Osteocyte (in vitro differentiated cells): Measurements from ENCODE around the gene SH3PXD2B. TPM values are rescaled to one million over a fixed set of nuclear protein-coding genes. Genes with fewer than 3 reads are reported as not detected.
"Not testable (repeated sequence)": the region's sequence is repeated elsewhere in the genome, so short reads cannot be mapped to it uniquely, and the experiment has no call there.

Source experiments
- DNase-seq: peaks from one replicate; pipeline ENCODE4 v3.0.0; 2021; ENCODE audit warnings: mixed read lengths; ENCODE audit not compliant: unreplicated experiment; ENCODE audit errors: extremely low spot score
- H3K27ac Mint-ChIP-seq: one replicate; pipeline ENCODE4 v1.8.0; 2021; ENCODE audit warnings: mild to moderate bottlenecking, mixed read lengths; ENCODE audit not compliant: unreplicated experiment
- H3K27me3 Mint-ChIP-seq: one replicate; pipeline ENCODE4 v1.8.0; 2021; ENCODE audit warnings: mixed read lengths; ENCODE audit not compliant: unreplicated experiment
- H3K36me3 Mint-ChIP-seq: one replicate; pipeline ENCODE4 v1.8.0; 2021; ENCODE audit warnings: mixed read lengths; ENCODE audit not compliant: unreplicated experiment
- H3K4me1 Mint-ChIP-seq: one replicate; pipeline ENCODE4 v1.8.0; 2021; ENCODE audit warnings: mixed read lengths; ENCODE audit not compliant: unreplicated experiment
- H3K4me3 Mint-ChIP-seq: one replicate; pipeline ENCODE4 v1.8.0; 2021; ENCODE audit warnings: mild to moderate bottlenecking, moderate library complexity, mixed read lengths; ENCODE audit not compliant: unreplicated experiment
- H3K9me3 Mint-ChIP-seq: one replicate; pipeline ENCODE4 v1.8.0; 2021; ENCODE audit warnings: mixed read lengths; ENCODE audit not compliant: unreplicated experiment
- total RNA-seq: library from RNA; stranded (reverse); gene quantifications from 2 replicates; pipeline ENCODE4 v1.2.1, GENCODE V29; 2021
- TF ChIP-seq, protein P1 (sequence below): fragments of 200-600 bp; sonication (generic); IDR thresholded peaks from 2 replicates; pipeline ENCODE4 v1.5.0; 2021; ENCODE audit warnings: antibody characterized with exemption, mild to moderate bottlenecking, moderate library complexity

SH3PXD2B gene
- total RNA-seq, 1 donor from 2014 or later: 114 TPM

DNA sequence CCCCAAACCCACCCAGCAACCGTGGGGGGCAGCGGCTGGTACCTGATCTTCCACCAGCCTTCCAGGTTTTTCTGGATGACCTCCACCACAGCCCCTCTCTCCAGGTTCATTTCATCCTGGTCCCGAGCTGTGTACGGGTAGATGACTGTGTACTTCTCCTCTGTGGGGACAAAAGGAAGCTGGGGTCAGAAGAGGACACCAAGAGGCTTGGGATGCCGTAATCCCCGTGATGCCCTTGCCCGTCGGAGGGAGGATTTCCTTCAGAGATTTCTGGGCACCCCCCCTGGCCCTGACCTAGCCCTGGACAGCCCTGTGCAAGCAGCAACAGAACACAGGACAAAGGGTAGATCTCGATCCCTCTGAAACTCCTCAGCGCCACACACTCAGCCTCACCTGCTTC is 100.5 kb downstream of the SH3PXD2B start:
- Mint-ChIP-seq H3K27me3 (no peaks in the 10 kb centered on the region), H3K4me3 (no peak overlapping the region), H3K27ac (no peak overlapping the region), H3K36me3 (peaks cover 70% of the 10 kb centered on the region), H3K9me3 (no peaks in the 10 kb centered on the region), H3K4me1 (peaks cover 36% of the 10 kb centered on the region)
- no peak for DNase-seq
- TF ChIP-seq, protein P1, sequence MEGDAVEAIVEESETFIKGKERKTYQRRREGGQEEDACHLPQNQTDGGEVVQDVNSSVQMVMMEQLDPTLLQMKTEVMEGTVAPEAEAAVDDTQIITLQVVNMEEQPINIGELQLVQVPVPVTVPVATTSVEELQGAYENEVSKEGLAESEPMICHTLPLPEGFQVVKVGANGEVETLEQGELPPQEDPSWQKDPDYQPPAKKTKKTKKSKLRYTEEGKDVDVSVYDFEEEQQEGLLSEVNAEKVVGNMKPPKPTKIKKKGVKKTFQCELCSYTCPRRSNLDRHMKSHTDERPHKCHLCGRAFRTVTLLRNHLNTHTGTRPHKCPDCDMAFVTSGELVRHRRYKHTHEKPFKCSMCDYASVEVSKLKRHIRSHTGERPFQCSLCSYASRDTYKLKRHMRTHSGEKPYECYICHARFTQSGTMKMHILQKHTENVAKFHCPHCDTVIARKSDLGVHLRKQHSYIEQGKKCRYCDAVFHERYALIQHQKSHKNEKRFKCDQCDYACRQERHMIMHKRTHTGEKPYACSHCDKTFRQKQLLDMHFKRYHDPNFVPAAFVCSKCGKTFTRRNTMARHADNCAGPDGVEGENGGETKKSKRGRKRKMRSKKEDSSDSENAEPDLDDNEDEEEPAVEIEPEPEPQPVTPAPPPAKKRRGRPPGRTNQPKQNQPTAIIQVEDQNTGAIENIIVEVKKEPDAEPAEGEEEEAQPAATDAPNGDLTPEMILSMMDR: no peak

DNA sequence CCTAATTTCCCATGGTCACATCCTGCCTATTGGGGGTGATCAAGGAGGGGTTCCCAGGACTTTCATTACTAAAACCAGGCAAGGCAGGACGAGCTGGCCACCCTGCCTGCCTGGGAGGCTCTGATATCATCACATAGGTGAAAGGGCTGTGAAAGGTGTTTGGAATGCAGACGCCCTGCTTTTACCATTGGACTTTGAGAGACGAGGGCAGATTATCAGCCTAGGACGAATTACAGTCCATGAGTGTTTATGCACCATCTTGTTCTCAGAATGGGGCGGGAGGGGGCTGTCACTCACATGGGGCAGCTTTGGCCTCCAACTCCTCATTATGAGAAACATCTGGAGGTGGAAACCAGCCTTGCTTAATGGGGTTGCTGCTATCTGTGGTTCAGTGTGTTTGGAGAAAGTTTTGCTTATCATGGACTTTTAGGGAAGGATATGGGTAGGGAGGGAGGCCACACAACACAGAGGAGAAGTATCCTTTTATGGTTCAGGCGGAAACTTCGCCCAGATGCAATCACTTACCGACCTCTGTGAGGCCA is 101.0 kb downstream of the SH3PXD2B start:
- no peaks in the 10 kb centered on the region for H3K9me3 Mint-ChIP-seq
- H3K4me1 Mint-ChIP-seq: peaks cover 36% of the 10 kb centered on the region
- no peak for DNase-seq
- peaks cover 70% of the 10 kb centered on the region for H3K36me3 Mint-ChIP-seq
- TF ChIP-seq, protein P1: no peak
- H3K27me3 Mint-ChIP-seq: no peaks in the 10 kb centered on the region
- H3K27ac Mint-ChIP-seq: no peak overlapping the region
- no peak overlapping the region for H3K4me3 Mint-ChIP-seq

DNA sequence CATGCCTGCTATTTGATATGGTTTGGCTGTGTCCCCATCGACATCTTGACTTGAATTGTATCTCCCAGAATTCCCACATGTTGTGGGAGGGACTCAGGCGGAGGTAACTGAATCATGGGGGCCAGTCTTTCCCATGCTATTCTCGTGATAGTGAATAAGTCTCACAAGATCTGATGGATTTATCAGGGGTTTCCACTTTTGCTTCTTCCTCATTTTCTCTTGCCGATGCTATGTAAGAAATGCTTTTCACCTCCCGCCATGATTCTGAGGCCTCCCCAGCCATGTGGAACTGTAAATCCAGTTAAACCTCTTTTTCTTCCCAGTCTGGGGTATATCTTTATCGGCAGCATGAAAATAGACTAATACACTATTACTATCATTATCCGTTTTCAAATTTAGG is 101.8 kb downstream of the SH3PXD2B start:
- not testable (repeated sequence) for DNase-seq, H3K4me3 Mint-ChIP-seq, H3K27me3 Mint-ChIP-seq, H3K27ac Mint-ChIP-seq, H3K9me3 Mint-ChIP-seq
- H3K4me1 Mint-ChIP-seq: peaks cover 29% of the 10 kb centered on the region
- H3K36me3 Mint-ChIP-seq: peaks cover 70% of the 10 kb centered on the region

DNA sequence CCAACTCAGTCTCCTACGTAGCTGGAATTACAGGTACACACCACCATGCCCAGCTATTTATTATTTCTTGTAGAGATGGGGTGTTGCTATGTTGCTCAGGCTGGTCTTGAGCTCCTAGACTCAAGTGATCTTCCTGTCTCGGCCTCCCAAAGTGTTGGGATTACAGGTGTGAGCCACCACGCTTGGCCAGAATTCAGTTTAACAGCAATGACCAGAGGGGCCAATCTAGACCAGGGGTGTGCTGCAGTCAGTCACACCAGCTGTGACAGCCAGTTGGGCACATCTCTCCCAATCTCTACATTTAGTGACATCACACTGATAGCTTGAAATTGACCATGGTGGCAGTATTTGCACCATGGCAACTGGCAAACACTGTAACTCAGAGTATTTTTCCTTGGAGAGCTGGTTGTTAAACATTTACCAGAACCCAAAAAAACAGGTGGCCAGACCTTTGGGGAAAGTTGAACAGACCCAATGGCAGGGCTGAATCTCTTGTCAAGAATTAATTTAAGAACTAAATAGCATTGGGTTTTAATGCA is 103.0 kb downstream of the SH3PXD2B start:
- H3K9me3 Mint-ChIP-seq: no peaks in the 10 kb centered on the region
- H3K36me3 Mint-ChIP-seq: peaks cover 71% of the 10 kb centered on the region
- no peaks in the 10 kb centered on the region for H3K27me3 Mint-ChIP-seq
- TF ChIP-seq, protein P1: no peak
- no peak overlapping the region for H3K27ac Mint-ChIP-seq
- H3K4me3 Mint-ChIP-seq: no peak overlapping the region
- DNase-seq: no peak
- H3K4me1 Mint-ChIP-seq: peaks cover 23% of the 10 kb centered on the region

DNA sequence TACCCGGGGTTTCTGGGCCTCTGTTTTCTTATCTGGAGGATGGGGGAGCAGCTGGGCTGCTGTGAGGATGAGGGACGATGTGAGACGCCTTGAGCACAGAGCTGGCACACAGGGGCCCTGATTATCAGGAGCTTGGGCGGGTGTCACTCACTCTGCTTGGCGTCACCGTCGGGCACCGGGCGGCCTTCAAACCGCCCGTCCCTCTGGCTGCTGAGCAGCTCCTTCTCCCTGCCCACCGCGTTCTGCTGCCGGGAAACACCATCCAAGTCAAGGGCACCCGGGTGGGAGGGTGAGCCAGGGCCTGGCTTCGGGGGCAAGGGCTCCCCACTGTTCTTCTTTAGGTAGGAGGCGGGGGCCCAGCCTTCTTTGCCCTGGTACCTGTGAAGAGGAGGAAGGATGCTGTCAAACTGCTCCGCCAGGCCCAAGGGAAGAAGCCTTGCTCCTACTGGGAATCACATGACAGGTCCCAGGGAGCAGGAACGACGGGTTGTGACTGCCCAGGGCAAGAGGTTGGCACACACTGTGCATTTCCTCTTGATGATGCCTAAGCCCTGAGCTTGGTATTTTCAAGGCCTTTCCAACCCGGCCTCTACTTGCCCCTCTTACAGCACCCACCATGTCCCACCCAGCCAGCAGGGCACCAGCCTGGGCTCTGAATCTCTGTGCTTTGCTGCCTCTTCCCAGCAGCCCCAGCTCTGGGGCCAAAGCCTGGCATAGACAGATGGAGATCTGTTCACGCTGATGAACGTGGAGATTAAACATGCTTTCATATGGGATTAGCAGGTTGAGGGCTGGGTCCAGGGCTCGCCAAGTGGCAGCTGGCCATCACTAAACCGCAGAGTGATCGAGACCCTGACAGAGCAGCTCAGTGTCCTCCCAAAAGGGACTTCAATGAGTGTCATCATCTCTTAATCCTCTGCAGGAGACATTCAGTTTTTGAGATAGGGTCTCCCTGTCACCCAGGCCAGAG is 103.8 kb downstream of the SH3PXD2B start:
- peaks cover 16% of the 10 kb centered on the region for H3K4me1 Mint-ChIP-seq
- DNase-seq: no peak
- H3K36me3 Mint-ChIP-seq: peaks cover 76% of the 10 kb centered on the region
- no peaks in the 10 kb centered on the region for H3K27me3 Mint-ChIP-seq
- H3K9me3 Mint-ChIP-seq: no peaks in the 10 kb centered on the region
- TF ChIP-seq, protein P1: no peak
- no peak overlapping the region for H3K4me3 Mint-ChIP-seq
- H3K27ac Mint-ChIP-seq: no peak overlapping the region

DNA sequence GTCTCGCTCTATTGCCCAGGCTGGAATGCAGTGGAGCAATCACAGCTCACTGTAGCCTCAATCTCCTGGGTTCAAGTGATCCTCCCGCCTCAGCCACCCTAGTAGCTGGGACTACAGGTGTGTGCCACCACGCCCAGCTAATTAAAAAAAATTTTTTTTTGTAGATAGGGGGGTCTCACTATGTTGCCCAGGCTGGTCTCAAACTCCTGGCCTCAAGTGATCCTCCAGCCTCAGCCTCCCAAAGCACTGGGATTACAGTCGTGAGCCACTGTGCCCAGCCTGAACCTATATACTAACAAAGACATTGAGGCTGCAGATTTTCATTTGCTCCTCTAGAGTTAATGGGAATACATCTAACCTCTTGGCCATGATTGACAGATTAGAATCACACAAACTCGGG is 105.6 kb downstream of the SH3PXD2B start:
- H3K27me3 Mint-ChIP-seq, H3K27ac Mint-ChIP-seq, H3K4me1 Mint-ChIP-seq, DNase-seq, H3K9me3 Mint-ChIP-seq, H3K4me3 Mint-ChIP-seq: not testable (repeated sequence)
- H3K36me3 Mint-ChIP-seq: peaks cover 80% of the 10 kb centered on the region
